Endodermal cell (in vitro differentiated cells): Measurements from ENCODE around the gene RNU6-9. TPM values are rescaled to one million over a fixed set of nuclear protein-coding genes. Genes with fewer than 3 reads are reported as not detected.

ENCODE experiments used
- DNase-seq: peaks from one replicate; pipeline ENCODE4 v3.0.0-alpha.2; 2017
- H3K27ac ChIP-seq: 2 replicates; pipeline ENCODE4 v1.5.1; 2013; ENCODE audit warnings: mild to moderate bottlenecking, low read depth, low read length, moderate library complexity
- H3K27me3 ChIP-seq: 2 replicates; pipeline ENCODE4 v1.6.1; 2013; ENCODE audit warnings: mild to moderate bottlenecking, low read length, moderate library complexity; ENCODE audit not compliant: insufficient read depth, control insufficient read depth, poor library complexity, severe bottlenecking
- H3K36me3 ChIP-seq: 2 replicates; pipeline ENCODE4 v1.7.0; 2013; ENCODE audit warnings: mild to moderate bottlenecking, low read length, moderate library complexity; ENCODE audit not compliant: control insufficient read depth, insufficient read depth
- H3K4me1 ChIP-seq: one replicate; pipeline ENCODE4 v1.7.0; 2013; ENCODE audit warnings: low read length; ENCODE audit not compliant: control insufficient read depth, insufficient read depth
- H3K4me3 ChIP-seq: 2 replicates; pipeline ENCODE4 v1.5.1; 2013; ENCODE audit warnings: mild to moderate bottlenecking, low read length, moderate library complexity
- H3K9ac ChIP-seq: 2 replicates; pipeline ENCODE4 v1.6.1; 2013; ENCODE audit warnings: mild to moderate bottlenecking, low read length, moderate library complexity; ENCODE audit not compliant: poor library complexity, severe bottlenecking; ENCODE audit errors: extremely low read depth
- H3K9me3 ChIP-seq: 2 replicates; pipeline ENCODE4 v1.6.1; 2013; ENCODE audit warnings: mild to moderate bottlenecking, low read length, moderate library complexity; ENCODE audit not compliant: control insufficient read depth
- H3K27ac Mint-ChIP-seq: 2 replicates; pipeline ENCODE4 v1.8.0; 2020; ENCODE audit warnings: mixed read lengths
- H3K27me3 Mint-ChIP-seq: 2 replicates; pipeline ENCODE4 v1.8.0; 2021; ENCODE audit warnings: mild to moderate bottlenecking, mixed read lengths; ENCODE audit not compliant: insufficient read depth
- H3K36me3 Mint-ChIP-seq: 2 replicates; pipeline ENCODE4 v1.8.0; 2020; ENCODE audit warnings: low read depth, mixed read lengths
- H3K4me1 Mint-ChIP-seq: 2 replicates; pipeline ENCODE4 v1.8.0; 2020; ENCODE audit warnings: mixed read lengths
- H3K4me3 Mint-ChIP-seq: 2 replicates; pipeline ENCODE4 v1.8.0; 2020; ENCODE audit warnings: mild to moderate bottlenecking, moderate library complexity, mixed read lengths
- H3K9me3 Mint-ChIP-seq: 2 replicates; pipeline ENCODE4 v1.8.0; 2020; ENCODE audit warnings: mild to moderate bottlenecking, mixed read lengths
- WGBS, 2 experiments: methylation state at CpG; one replicate each; pipeline versions ENCODE4 v1.1.5 to v1.1.7; 2013; ENCODE audit warnings: missing lambda C conversion rate in 2 of 2, mixed read lengths in 1 of 2; ENCODE audit not compliant: insufficient coverage in 1 of 2, insufficient read length in 1 of 2; 5-methylcytosine and 5-hydroxymethylcytosine counted together
- total RNA-seq, 2 donors: library from RNA; stranded (reverse); fragmentation: NEBNext Ultra II Directional in 1 of 2; extraction: Animal tissue kit (Norgen Biotek cat#: 25700) in 1 of 2; gene quantifications; 2 replicates in 1 of 2; 3 replicates in 1 of 2; pipeline ENCODE4 v1.2.1, GENCODE V29; 2021
- TF ChIP-seq, protein P1 (sequence below): fragments of 200-600 bp; sonication (generic); conservative IDR thresholded peaks from 2 replicates; pipeline ENCODE4 v1.5.0; 2021; ENCODE audit warnings: antibody characterized with exemption, mild to moderate bottlenecking

The RNU6-9 gene
- total RNA-seq, 2 donors from 2014 or later, result not detected

DNA sequence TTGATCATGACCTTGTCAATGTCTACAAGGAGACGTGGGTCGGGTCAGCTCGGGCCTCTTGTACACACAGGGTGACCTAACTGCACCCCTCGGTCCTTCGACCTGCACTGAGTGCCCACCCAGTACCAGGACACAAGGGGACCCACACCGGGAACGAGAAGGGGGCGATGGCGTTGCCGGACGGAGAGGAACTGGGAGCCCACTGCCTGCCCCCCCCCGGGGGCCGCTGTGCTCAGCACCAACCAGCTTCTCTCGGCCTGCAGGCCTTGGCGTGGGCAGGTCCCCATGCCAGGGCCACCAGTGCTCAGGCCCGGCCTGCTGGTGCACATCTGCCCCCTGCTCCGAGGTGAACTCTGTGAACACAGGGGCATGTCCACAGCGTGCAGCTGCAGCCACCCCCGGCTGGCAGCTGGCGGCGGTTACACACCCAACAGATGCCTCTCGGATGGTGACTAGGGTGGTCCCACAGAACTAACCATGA lies 19.7 kb upstream of the RNU6-9 start:
- no peak for DNase-seq
- Histone ChIP-seq H3K27ac (no peak overlapping the region), H3K9ac (no peak overlapping the region), H3K9me3 (no peaks in the 10 kb centered on the region), H3K27me3 (no peaks in the 10 kb centered on the region), H3K36me3 (peaks cover 22% of the 10 kb centered on the region), H3K4me3 (no peak overlapping the region), H3K4me1 (no peaks in the 10 kb centered on the region)
- WGBS, 2 experiments, result 95 to 99% methylated on average over 8 to 22 of the region's 22 CpGs
- Mint-ChIP-seq H3K27ac (no peak overlapping the region), H3K4me3 (no peak overlapping the region), H3K9me3 (peaks cover 5% of the 10 kb centered on the region), H3K36me3 (peaks cover 36% of the 10 kb centered on the region), H3K4me1 (no peaks in the 10 kb centered on the region), H3K27me3 (no peaks in the 10 kb centered on the region)
- TF ChIP-seq, protein P1, sequence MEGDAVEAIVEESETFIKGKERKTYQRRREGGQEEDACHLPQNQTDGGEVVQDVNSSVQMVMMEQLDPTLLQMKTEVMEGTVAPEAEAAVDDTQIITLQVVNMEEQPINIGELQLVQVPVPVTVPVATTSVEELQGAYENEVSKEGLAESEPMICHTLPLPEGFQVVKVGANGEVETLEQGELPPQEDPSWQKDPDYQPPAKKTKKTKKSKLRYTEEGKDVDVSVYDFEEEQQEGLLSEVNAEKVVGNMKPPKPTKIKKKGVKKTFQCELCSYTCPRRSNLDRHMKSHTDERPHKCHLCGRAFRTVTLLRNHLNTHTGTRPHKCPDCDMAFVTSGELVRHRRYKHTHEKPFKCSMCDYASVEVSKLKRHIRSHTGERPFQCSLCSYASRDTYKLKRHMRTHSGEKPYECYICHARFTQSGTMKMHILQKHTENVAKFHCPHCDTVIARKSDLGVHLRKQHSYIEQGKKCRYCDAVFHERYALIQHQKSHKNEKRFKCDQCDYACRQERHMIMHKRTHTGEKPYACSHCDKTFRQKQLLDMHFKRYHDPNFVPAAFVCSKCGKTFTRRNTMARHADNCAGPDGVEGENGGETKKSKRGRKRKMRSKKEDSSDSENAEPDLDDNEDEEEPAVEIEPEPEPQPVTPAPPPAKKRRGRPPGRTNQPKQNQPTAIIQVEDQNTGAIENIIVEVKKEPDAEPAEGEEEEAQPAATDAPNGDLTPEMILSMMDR, result no peak

DNA sequence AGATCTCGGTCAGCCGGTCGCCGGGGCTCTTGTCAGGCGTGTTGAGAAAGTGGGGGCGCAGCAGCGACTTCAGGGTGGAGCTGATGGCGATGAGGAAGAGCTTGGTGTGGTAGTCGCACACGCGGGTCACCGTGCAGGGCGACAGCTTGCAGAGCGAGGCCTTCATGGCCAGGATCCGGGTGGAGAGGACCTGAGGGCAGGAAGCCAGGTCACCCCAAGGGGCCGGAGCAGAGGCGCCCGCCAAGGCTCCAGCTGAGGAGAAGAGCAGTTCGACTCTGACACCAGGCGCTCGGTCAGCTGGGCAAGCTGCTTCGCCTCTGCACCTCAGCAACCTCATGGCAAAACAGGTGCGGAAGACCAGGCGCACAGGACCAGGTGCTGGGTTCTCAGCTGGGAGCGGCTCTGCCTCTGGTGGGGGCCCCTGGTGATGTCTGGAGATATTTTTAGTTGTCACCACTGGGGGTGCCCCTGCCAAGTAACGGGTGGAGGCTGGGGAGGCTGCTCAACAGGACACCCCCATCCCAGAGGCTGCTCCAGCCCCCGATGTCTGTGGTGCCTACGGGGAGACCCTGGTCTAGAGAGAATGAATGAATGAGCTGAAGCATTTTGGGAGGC lies 17.9 kb upstream of the RNU6-9 start:
- Mint-ChIP-seq H3K4me1 (no peaks in the 10 kb centered on the region), H3K27ac (no peak overlapping the region), H3K36me3 (peaks cover 27% of the 10 kb centered on the region), H3K4me3 (no peak overlapping the region), H3K27me3 (no peaks in the 10 kb centered on the region), H3K9me3 (peaks cover 5% of the 10 kb centered on the region)
- Histone ChIP-seq H3K9me3 (no peaks in the 10 kb centered on the region), H3K4me3 (no peak overlapping the region), H3K27ac (no peak overlapping the region), H3K9ac (no peak overlapping the region), H3K27me3 (no peaks in the 10 kb centered on the region), H3K36me3 (peaks cover 17% of the 10 kb centered on the region), H3K4me1 (no peaks in the 10 kb centered on the region)
- DNase-seq, result peak; percentile 40
- WGBS, 2 experiments, result 97 to 98% methylated on average over 19 to 28 of the region's 28 CpGs
- TF ChIP-seq, protein P1, result no peak

DNA sequence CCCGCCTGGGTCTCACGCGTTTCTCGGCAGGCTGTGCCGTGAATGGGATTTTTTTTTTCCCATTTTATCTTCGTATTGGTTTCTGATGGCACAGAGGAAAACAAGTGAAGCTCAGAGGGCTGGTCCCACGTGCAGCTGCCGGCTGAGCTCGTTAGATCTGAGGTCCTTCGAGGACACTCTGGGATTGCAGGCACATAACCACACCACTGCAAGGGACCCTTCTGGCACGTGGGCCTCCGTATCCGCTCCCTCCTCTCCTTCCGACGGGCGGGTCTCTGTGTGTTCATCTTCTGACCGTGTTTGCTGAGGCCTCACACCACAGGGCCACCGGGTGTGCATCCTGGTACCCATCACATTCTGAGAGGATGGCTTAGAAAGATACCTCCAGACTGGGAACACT lies 17.2 kb upstream of the RNU6-9 start:
- Mint-ChIP-seq H3K4me3 (no peak overlapping the region), H3K27ac (no peak overlapping the region), H3K27me3 (no peaks in the 10 kb centered on the region), H3K9me3 (peaks cover 5% of the 10 kb centered on the region), H3K4me1 (no peaks in the 10 kb centered on the region), H3K36me3 (peaks cover 30% of the 10 kb centered on the region)
- Histone ChIP-seq H3K4me1 (no peaks in the 10 kb centered on the region), H3K36me3 (peaks cover 17% of the 10 kb centered on the region), H3K9ac (no peak overlapping the region), H3K9me3 (no peaks in the 10 kb centered on the region), H3K27me3 (no peaks in the 10 kb centered on the region), H3K4me3 (no peak overlapping the region), H3K27ac (no peak overlapping the region)
- WGBS, 2 experiments, result 91 to 94% methylated on average over 14 to 18 of the region's 18 CpGs
- TF ChIP-seq, protein P1, result no peak
- no peak for DNase-seq
